CD4-positive, alpha-beta T cell treated with Interleukin-1 beta for 1 hour (primary cell): Measurements from ENCODE around the gene GABBR2.
"Not testable (repeated sequence)": the region's sequence is repeated elsewhere in the genome, so short reads cannot be mapped to it uniquely, and the experiment has no call there.

Experiments used
- DNase-seq, 2 donors: peaks; one replicate each; pipeline ENCODE4 v3.0.0-alpha.2; 2020 to 2022

The GABBR2 gene

GRCh38 chr9:98504298-98505282 is 204.1 kb downstream of the GABBR2 start:
- DNase-seq, result no peak

DNA sequence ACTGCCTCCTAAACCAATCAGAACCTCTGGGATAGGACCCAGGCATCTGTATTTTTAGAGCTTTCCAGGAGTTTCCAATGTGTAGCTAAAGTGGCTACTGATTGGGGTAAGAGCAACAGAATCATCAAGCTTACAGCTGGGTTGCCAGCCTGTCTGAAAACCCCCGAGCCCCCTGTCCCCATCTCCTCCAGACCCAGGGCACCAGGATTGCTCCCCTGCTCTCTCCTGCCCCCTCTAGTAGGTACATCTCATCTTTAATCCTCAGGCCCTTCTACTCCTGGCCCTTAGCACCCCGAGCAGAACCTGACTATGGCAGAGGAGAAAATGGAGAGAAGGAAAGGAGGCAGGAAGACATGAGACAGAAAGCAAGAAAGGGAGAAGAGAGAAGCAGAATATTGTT is 204.9 kb downstream of the GABBR2 start:
- DNase-seq, result no peak

- no peak for DNase-seq
These were observed 205.8 kb downstream of the GABBR2 start for GRCh38 chr9:98502976-98503325.

DNA sequence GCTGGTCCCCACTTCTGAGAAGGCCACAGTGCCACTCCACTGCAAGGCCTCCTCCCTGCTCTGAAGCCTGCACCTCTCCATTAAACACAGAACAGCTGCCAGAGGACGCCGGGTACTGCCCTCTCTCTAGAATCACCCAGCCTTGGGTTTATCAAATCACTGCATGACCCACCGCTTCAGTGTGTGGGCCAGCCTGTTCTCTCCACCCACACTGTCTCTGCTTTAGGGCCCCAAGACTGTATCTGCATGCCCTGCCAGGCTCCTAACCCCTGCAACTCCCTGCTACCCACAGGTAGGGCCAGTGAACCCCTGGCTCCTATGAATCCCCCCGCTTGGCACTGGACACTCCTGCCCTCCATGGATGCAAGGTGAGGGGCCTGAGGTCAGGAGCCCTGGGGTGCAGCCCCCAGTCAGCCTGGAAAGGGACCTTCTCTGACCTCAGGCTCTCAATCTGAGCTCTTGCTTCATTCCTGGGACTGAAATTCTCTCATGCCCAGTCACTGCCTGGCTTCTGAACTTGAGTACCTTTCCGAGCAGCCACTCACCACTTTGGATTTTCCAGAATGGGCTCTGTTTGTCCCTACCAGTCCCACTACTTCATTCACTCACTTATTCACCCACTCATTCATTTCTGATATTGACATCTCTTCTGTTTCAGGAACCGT is 206.3 kb downstream of the GABBR2 start:
- DNase-seq, result no peak

DNA sequence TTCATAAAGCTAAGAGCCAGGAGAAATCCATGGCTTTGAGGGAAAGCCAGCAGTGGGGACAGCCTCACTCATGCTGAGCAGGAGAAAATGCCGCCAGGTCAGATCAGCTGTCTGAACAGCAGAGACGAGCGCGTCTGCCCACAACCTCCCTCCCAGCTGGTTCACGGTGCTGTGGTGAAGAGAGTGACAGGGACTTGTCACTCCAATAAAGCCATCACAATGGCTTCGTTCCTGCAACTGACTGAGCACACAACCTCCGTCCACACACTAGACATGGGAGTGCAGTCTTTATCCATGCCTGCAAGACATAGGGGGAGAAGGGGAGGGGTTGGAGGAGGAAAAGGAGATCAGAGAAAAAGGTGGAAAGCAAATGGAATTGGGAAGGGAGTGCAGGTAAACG is 206.9 kb downstream of the GABBR2 start:
- DNase-seq, result no peak

GRCh38 chr9:98501259-98501658 is 207.5 kb downstream of the GABBR2 start:
- DNase-seq, result not testable (repeated sequence)

- no peak for DNase-seq
These were observed 208.3 kb downstream of the GABBR2 start for GRCh38 chr9:98500337-98500919.

- DNase-seq, result no peak
These were observed 213.2 kb downstream of the GABBR2 start for GRCh38 chr9:98495530-98495929.

DNA sequence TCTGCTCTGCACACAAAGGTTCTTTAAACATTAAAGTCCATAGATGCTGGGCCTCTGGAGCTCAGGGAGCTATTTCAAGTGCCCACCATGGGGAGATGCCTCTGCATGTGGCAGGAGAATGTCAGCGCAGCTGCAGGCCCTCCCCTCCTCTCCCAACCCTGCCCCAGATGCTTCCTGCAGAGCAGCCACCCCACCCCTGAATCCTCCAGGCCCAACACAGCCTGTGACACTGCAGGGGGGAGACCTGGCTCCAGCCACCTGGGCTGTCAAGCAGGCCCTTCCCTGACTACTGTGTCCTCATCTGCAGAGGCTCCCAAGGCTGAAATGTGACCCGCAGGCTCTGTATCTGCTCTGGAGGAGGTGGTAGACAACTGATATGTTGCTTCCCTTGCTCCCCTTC is 213.9 kb downstream of the GABBR2 start:
- DNase-seq, result no peak

- DNase-seq, result no peak
These were observed 216.9 kb downstream of the GABBR2 start for GRCh38 chr9:98491828-98492227.

GRCh38 chr9:98491231-98491651 is 217.5 kb downstream of the GABBR2 start:
- DNase-seq, result no peak

DNA sequence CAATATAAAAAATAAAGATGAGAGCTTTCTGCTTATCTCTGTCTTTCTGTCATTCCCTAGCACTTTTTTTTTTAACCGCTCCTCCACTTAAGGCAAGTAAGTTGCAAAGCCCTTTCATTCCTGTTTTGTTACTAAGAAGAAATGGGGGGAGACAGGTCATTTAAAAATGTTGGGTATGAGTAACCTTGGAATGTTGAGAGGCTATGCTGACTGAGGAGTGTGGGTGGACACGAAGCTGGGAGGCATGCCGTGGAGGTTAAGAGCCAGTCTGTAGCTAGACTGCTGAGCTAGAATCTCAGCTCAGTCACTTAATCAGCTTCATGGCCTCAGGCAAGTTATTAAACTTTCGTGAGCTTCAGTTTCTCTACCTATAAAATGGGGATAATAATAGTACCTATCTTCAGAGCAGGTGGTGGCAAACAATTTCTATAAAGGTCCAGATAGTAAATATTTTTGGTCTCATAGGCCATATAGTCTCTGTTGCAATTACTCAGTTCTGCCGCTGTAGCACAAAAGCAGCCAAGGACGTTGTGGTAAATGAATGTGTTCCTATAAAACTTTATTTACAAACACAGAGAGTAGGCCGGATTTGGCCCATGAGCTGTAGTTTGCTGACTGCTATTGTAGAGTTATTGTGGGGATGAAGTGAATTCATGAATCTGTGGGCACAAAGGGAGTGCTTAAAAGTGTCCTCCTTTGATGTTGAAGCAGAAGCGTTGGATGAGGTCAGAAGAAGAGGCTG is 220.0 kb downstream of the GABBR2 start:
- DNase-seq, result no peak

- DNase-seq, result no peak
These were observed 223.0 kb downstream of the GABBR2 start for GRCh38 chr9:98485706-98486105.

- no peak for DNase-seq
These were observed 224.6 kb downstream of the GABBR2 start for GRCh38 chr9:98484162-98484561.

GRCh38 chr9:98482226-98482625 is 226.5 kb downstream of the GABBR2 start:
- DNase-seq, result no peak

DNA sequence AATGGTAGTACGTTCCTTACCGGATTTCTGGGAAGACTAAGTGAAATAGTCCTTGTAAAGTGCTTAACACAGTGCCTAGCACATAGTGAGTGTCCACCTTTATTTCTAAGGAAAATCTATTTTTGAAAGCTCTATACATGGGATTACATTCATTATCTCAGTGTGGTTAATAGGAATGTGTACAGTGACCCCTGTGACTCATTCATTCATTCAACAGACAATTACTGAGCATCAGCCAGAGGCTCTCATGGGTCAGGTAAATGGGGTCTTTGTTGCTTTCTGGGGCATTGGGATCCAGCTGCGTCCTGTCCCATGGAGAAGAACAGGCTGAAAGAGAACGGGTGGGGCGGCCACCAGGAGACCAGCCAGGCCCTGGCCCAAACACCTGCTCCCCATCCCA is 227.1 kb downstream of the GABBR2 start:
- DNase-seq, result no peak

GRCh38 chr9:98479967-98480847 is 228.5 kb downstream of the GABBR2 start:
- no peak for DNase-seq

GRCh38 chr9:98479449-98479848 is 229.3 kb downstream of the GABBR2 start:
- DNase-seq, result no peak

- DNase-seq, result no peak
These were observed 230.9 kb downstream of the GABBR2 start for GRCh38 chr9:98477884-98478283.

DNA sequence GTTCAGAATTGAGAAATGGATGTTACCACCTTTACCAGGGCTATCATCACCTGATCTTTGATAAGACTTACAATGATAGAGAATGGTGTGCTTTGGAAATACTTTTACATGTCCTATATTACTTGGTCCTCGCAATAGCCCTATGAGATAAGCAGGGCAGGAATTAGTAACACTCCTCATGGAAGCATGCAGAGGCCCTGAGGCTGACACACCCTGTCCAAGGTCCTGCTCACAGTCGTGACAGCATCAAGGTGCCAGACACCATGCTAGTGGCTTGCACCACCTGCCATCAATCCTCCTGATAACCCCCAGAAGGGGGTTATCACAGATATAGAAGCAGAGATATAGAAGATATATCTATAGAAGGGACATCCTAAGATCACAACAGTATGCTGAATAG is 236.5 kb downstream of the GABBR2 start:
- DNase-seq, result no peak

GRCh38 chr9:98471185-98471584 is 237.6 kb downstream of the GABBR2 start:
- no peak for DNase-seq
